Endometrium (tissue), 2 donors: ENCODE data around the gene RTN1.
A peak's percentile ranks its signal among the peaks of the same experiment; 100 is the strongest.
"Not testable (repeated sequence)": the region's sequence is repeated elsewhere in the genome, so short reads cannot be mapped to it uniquely, and the experiment has no call there.

ENCODE experiments used
- FAIRE-seq: peaks from 2 replicates; lab custom pipeline; 2012; peaks lifted over from hg19 to GRCh38; lab: Jason Lieb, UNC
- donor health status: control.
- donor health status: control.

Gene RTN1

GRCh38 chr14:59699442-59699841 lies 171.1 kb downstream of the RTN1 start:
- no peak for FAIRE-seq

DNA sequence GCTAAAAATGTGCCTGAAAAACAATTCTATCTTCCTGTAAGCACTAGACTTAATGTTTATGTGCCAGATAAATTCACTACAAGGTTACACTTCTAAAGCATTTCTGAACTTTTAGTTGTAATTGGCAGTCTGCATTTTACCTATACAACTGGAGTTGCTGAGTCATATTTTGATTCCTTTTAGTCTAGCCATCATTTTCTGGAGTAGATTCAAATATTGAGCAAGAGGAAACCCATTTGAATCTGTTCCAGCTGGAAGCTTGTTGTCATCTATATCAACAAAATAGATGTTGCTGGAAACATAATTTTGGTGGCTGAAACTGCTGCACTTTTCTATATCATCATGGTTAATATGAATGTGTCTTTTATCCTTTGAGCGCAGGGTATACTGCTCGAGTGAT lies 171.8 kb downstream of the RTN1 start:
- FAIRE-seq, result no peak

DNA sequence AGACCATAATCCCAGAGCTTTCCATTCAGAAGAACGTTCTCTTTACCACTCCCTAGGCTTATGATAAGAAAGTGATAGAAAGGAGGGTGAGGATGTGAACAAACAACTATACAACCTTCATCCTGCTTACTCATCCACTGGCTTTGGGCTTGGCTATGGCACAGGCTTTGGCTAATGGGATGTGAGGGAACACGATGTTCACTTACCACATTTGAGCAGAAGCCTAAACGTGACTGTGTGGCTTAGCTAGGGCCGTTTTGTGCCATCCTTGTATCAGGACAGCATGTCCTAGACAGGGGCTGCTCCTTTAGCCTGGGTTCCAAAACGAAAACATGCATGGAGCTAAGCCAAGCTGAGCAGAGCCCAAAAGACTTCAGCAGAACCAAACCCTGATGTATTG lies 175.4 kb downstream of the RTN1 start:
- FAIRE-seq, result no peak

DNA sequence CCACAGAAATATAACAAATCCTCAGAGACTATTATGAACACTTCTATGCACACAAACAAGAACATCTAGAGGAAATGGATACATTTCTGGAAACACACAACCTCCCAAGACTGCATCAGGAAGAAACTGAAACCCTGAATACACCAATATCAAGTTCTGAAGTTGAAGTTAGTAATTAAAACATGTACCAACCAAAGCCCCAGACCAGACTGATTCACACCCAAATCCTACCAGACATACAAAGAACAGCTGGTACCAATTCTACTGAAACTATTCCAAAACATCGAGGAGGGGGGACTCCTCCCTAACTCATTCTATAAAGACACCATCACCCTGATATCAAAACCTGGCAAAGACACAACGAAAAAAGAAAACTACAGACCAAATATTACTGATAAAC lies 179.3 kb downstream of the RTN1 start:
- FAIRE-seq, result no peak

DNA sequence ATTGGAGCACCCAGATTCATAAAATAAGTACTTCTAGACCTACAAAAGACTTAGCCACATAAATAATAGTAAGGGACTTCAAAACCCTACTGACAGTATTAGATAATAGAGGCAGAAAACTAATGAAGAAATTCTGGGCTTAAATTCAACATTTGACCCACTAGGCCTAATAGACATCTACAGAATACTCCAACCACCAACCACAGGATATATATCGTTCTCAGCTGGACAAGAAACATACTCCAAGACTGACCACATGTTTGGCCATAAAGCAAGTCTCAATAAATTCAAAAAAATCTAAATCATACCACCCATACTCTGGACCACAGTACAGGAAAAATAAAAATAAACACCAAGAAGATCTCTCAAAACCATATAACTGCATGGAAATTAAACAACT lies 180.2 kb downstream of the RTN1 start:
- no peak for FAIRE-seq

- FAIRE-seq, result no peak
These were observed 182.1 kb downstream of the RTN1 start for GRCh38 chr14:59688224-59689170.

DNA sequence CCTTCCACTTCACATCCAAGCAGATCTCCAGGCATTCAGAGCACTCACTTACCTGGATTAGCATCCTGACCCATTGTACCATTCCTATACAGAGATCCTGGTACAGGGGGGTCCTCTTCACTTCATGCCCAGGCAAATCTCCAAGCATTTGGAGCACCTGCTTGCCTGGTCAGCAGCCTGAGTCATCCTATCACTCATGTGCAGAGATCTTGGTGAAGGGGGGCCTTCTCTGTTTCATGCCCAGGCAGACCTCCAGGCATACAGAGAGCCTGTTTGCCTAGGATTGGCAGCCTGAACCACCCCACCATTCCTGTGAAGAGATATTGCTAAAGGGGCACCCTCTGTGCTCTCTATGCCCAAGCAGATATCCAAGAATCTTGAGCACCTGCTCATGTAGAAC lies 182.9 kb downstream of the RTN1 start:
- no peak for FAIRE-seq

GRCh38 chr14:59679872-59680271 lies 190.7 kb downstream of the RTN1 start:
- FAIRE-seq, result peak; percentile 15

- no peak for FAIRE-seq
These were observed 192.2 kb downstream of the RTN1 start for GRCh38 chr14:59678352-59678751.

GRCh38 chr14:59677771-59678231 lies 192.8 kb downstream of the RTN1 start:
- no peak for FAIRE-seq

DNA sequence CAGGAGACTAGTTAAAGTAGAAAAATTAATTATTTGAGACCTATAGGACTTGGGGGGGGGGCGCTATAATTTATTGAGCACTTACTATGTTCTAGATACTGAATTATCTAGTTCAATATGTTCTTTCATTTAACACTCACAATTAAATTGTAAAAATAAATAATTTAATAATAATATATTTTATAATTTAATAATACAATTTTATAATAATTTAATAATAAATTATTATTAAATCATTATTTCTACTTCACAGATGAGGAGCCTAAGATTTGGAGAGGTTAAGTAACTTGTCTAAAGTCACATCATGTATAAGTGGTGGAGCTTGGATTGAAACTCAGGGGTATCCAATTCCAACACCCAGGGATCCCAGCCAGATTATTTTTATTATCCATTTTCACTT lies 195.2 kb downstream of the RTN1 start:
- no peak for FAIRE-seq

DNA sequence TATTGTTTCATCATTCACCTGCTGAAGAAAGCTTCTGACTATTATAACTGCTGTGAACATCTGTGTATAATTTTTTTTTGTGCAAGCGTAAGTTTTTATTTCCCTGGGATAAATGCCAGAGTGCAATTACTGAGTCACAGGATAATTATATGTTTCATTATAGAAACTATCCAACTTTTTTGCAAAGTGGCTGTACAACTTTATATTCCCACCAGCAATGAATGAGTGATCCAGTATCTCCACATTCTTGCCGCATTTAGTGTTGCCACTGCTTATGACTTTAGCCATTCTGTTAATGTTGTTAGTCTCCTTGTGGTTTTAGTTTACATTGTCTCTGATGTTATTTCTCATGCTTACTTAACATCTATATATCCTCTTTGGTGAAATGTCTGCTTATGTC lies 205.8 kb downstream of the RTN1 start:
- no peak for FAIRE-seq

DNA sequence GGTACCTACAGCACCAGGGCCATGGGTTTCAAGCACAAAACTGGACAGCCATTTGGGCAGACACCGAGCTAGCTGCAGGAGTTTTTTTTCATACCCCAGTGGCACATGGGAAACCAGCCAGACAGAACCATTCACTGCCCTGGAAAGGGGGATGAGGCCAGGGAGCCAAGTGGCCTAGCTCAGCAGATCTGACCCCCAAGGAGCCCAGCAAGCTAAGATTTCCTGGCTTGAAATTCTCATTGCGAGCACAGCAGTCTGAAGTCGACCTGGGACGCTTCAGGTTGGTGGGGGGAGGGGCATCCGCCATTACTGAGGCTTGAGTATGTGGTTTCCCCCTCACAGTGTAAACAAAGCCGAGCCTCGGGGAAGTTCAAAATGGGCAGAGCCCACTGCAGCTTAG lies 212.8 kb downstream of the RTN1 start:
- FAIRE-seq, result no peak

GRCh38 chr14:59656473-59656872 lies 214.1 kb downstream of the RTN1 start:
- no peak for FAIRE-seq

DNA sequence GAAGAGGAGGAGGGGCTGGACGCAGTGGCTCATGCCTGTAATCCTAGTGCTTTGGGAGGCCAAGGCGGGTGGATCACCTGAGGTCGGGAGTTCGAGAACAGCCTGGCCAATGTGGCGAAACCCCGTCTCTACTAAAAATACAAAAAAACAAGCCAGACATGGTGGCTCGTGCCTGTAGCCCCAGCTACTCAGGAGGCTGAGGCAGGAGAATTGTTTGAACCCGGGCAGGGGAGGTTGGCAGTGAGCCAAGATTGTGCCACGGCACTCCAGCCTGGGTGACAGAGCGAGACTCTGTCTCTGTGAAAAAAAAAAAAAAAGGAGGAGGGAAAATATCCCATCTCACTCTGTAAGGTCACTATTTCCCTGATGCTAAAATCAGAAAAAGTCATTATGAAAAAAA lies 216.4 kb downstream of the RTN1 start:
- FAIRE-seq, result not testable (repeated sequence)

DNA sequence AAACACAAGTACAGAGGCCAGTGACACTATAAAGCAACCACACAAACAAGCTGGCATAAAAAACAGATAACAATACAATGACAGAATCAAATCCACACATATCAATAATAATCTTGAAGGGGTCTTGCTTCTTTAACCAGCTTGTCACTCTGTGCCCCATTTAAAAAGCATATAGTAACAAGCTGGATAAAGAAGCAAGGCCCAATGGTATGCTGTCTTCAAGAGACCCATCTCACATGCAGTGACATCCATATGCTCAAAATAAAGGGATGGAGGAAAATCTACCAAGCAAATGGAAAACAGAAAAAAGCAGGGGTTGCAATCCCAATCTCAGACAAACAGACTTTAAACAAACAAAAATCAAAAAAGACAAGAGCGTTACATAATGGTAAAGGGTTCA lies 223.7 kb downstream of the RTN1 start:
- FAIRE-seq, result not testable (repeated sequence)

DNA sequence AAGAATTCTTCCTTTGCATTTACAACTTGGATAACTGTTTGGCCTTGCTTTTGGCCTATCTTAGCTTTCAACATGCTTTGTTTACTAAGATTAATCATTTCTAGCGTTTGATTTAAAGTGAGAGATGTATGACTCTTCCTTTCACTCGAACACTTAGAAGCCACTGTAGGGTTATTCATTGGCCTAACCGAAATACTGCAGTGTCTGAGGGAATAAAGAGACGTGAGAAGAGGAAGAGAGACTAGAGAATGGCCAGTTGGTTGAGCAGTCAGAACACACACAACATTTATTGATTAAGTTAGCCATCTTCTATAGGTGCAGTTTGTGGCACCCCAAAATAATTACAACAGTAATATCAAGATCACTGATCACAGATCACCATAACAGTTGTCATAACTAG lies 231.7 kb downstream of the RTN1 start:
- no peak for FAIRE-seq

- no peak for FAIRE-seq
These were observed 236.0 kb downstream of the RTN1 start for GRCh38 chr14:59634617-59635016.

- FAIRE-seq, result no peak
These were observed 237.1 kb downstream of the RTN1 start for GRCh38 chr14:59633486-59633885.

- no peak for FAIRE-seq
These were observed 238.2 kb downstream of the RTN1 start for GRCh38 chr14:59632381-59632780.

DNA sequence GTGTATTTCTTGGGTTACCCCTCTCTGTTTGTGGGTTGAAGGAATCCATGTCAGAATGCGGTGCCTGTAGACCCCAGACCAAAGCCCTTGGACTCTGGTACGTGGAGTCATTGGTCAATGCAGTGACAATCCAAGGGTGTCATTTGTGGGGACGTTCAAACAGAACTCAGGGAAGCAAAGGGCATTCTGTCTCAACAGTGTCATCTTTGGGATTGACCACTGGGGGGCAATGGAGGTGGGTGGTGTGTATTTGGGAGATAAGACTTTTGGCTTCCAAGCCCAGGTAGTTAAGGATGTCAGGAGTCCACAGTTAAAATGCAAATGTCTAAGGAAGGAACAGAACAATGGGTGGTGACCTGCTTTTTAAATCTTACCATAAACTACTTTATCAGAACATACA lies 239.3 kb downstream of the RTN1 start:
- FAIRE-seq, result no peak

DNA sequence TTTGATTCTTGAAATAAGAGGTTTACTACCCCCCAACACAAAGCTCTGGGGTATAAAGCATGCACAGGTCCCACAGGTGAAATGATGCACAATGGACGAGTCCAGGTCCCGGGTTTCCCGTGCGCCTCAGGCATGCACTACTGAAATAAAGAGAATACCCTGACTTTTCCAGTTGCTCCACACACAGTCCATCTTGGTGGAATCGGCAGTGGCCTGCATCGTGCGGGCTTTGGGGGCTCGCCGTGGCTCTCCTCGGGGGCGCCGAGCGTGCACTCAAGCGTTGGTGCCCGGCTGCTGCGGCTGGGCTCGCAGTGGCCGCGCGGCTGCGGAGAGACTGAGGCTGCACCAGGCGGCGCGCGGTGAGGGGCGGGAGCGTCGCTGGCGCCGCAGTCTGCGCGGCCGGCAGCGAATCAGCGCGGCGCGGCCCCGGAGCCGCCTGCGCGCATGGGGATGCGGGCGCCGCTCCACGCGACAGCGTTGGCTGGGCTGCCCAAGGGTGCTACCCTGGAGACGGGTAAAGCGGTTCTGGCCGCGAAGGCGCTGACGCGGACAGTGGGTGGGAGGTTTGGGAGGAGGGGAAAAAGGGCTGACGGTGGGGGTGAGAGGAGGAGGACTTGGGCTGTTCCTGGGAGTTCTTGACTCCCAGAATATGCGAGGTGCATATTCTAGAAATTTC lies 240.2 kb downstream of the RTN1 start:
- no peak for FAIRE-seq
